Mesendoderm (in vitro differentiated cells): Measurements from ENCODE around the gene BTBD16.

Source experiments
- DNase-seq: peaks from one replicate; pipeline ENCODE4 v3.0.0; 2013
- H2AK5ac ChIP-seq: 2 replicates; pipeline ENCODE4 v1.6.1; 2013; ENCODE audit warnings: low read length, inconsistent platforms
- H2BK120ac ChIP-seq: 2 replicates; pipeline ENCODE4 v1.6.1; 2013; ENCODE audit warnings: low read depth, mild to moderate bottlenecking, low read length, moderate library complexity, mixed read lengths
- H2BK15ac ChIP-seq: replicated peaks from 2 replicates; pipeline ENCODE4 v1.6.1; 2013; ENCODE audit warnings: low read depth, mild to moderate bottlenecking, moderate library complexity
- H2BK5ac ChIP-seq: 2 replicates; pipeline ENCODE4 v1.6.1; 2013; ENCODE audit warnings: low read length, inconsistent platforms
- H3K18ac ChIP-seq: 2 replicates; pipeline ENCODE4 v1.6.1; 2013; ENCODE audit warnings: mild to moderate bottlenecking, low read length, mixed read lengths
- H3K23ac ChIP-seq: one replicate; pipeline ENCODE4 v1.6.1; 2013; ENCODE audit warnings: low read length
- H3K27ac ChIP-seq: 2 replicates; pipeline ENCODE4 v1.5.1; 2013; ENCODE audit warnings: low read depth, mild to moderate bottlenecking, inconsistent platforms, low read length, moderate library complexity
- H3K27me3 ChIP-seq: 2 replicates; pipeline ENCODE4 v1.6.1; 2013; ENCODE audit warnings: low read length, control low read depth, mild to moderate bottlenecking, inconsistent platforms; ENCODE audit not compliant: insufficient read depth, poor library complexity
- H3K36me3 ChIP-seq: 2 replicates; pipeline ENCODE4 v1.6.1; 2013; ENCODE audit warnings: low read length, inconsistent platforms; ENCODE audit not compliant: control insufficient read depth, insufficient read depth
- H3K4ac ChIP-seq: one replicate; pipeline ENCODE4 v1.6.1; 2013; ENCODE audit warnings: low read depth, mild to moderate bottlenecking, low read length, moderate library complexity
- H3K4me1 ChIP-seq: 2 replicates; pipeline ENCODE4 v1.6.1; 2013; ENCODE audit warnings: low read depth, low read length, inconsistent platforms; ENCODE audit not compliant: control insufficient read depth
- H3K4me2 ChIP-seq: 2 replicates; pipeline ENCODE4 v1.6.1; 2013; ENCODE audit warnings: low read length
- H3K4me3 ChIP-seq: 2 replicates; pipeline ENCODE4 v1.5.1; 2013; ENCODE audit warnings: mild to moderate bottlenecking, low read length
- H3K56ac ChIP-seq: one replicate; pipeline ENCODE4 v1.6.1; 2013; ENCODE audit warnings: low read length
- H3K79me1 ChIP-seq: 2 replicates; pipeline ENCODE4 v1.6.1; 2013; ENCODE audit warnings: low read length, inconsistent platforms
- H3K79me2 ChIP-seq: 2 replicates; pipeline ENCODE4 v1.6.1; 2013; ENCODE audit warnings: mild to moderate bottlenecking, low read length; ENCODE audit not compliant: control insufficient read depth, insufficient read depth
- H3K9ac ChIP-seq: 2 replicates; pipeline ENCODE4 v1.6.1; 2013; ENCODE audit warnings: low read length, inconsistent platforms
- H4K5ac ChIP-seq: one replicate; pipeline ENCODE4 v1.6.1; 2013; ENCODE audit warnings: low read length
- H4K8ac ChIP-seq: one replicate; pipeline ENCODE4 v1.6.1; 2013; ENCODE audit warnings: low read depth, mild to moderate bottlenecking, control low read depth, low read length, moderate library complexity
- WGBS: extraction: QIAGEN DNeasy Blood & Tissue Kit; methylation state at CpG from one replicate; pipeline ENCODE4 v1.1.7; 2013; ENCODE audit warnings: low lambda C conversion rate, missing lambda C conversion rate; ENCODE audit not compliant: insufficient coverage; ENCODE audit errors: extremely low coverage; 5-methylcytosine and 5-hydroxymethylcytosine counted together

BTBD16 gene

GRCh38 chr10:122338609-122339441, 67.7 kb downstream of the BTBD16 start:
- no peak overlapping the region for H3K23ac ChIP-seq
- no peak overlapping the region for H3K27ac ChIP-seq
- H3K79me2 ChIP-seq = no peaks in the 10 kb centered on the region
- no peak overlapping the region for H2BK15ac ChIP-seq
- no peak overlapping the region for H2BK5ac ChIP-seq
- H3K36me3 ChIP-seq = no peaks in the 10 kb centered on the region
- no peaks in the 10 kb centered on the region for H3K27me3 ChIP-seq
- DNase-seq = no peak
- no peak overlapping the region for H3K4me2 ChIP-seq
- no peak overlapping the region for H4K8ac ChIP-seq
- H4K5ac ChIP-seq = no peak overlapping the region
- no peak overlapping the region for H3K4me3 ChIP-seq
- no peaks in the 10 kb centered on the region for H3K79me1 ChIP-seq
- no CpG with 5 or more reads among the region's 15 CpGs for WGBS
- H3K4me1 ChIP-seq = no peaks in the 10 kb centered on the region
- H2BK120ac ChIP-seq = no peak overlapping the region
- H3K4ac ChIP-seq = no peak overlapping the region
- H2AK5ac ChIP-seq = no peak overlapping the region
- no peak overlapping the region for H3K56ac ChIP-seq
- H3K18ac ChIP-seq = no peak overlapping the region
- no peak overlapping the region for H3K9ac ChIP-seq

GRCh38 chr10:122341141-122341810, 70.2 kb downstream of the BTBD16 start:
- WGBS = no CpG with 5 or more reads among the region's 11 CpGs
- Histone ChIP-seq H3K27ac (no peak overlapping the region), H2AK5ac (no peak overlapping the region), H3K79me2 (no peaks in the 10 kb centered on the region), H3K4me1 (no peaks in the 10 kb centered on the region), H3K4ac (no peak overlapping the region), H3K9ac (no peak overlapping the region), H2BK5ac (no peak overlapping the region), H3K56ac (no peak overlapping the region), H4K5ac (no peak overlapping the region), H2BK15ac (no peak overlapping the region), H3K23ac (no peak overlapping the region), H4K8ac (no peak overlapping the region), H3K18ac (no peak overlapping the region), H3K4me3 (no peak overlapping the region), H3K27me3 (no peaks in the 10 kb centered on the region), H3K36me3 (no peaks in the 10 kb centered on the region), H3K79me1 (no peaks in the 10 kb centered on the region), H3K4me2 (no peak overlapping the region), H2BK120ac (no peak overlapping the region)
- DNase-seq = no peak

DNA sequence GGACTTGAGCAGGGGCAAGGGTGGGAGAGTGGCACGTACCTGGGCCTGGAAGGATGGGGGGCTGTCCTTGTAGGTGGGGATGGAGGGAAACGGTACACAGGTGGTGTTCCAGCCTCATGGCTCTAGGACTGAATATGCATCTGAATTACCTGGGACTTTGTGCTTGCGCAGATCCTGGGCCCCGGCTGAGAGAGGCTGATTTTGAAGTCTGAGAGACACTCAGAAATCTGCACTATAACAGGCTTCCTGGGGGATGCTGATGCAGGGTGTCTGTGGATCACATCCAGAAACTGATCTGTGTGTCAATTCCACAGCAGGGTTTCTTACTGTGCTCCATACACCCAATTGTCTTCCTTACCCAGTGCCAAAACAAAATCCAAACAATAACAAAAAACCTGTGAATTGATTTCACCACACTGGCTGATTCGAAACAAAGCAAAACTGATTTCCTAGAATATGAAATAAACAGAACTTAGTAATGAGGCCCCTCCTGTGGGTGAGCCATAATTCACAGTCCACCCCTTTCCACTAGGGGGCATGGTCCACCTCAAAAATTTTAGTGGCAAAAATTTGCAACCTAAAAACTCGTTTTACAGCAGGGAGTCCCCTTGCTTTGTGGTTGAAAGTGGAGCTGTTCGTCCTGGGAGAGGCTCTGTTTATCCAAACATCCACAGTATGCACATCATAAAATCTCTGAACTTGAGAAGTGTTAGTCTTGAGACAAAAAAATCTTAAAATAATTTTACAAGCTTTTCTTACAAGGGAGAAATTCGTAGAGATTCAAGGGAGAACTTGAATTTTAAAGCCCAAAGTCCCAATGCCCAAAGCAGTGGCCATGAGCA, 71.4 kb downstream of the BTBD16 start:
- Histone ChIP-seq H3K4me2 (no peak overlapping the region), H4K5ac (no peak overlapping the region), H3K56ac (no peak overlapping the region), H3K79me2 (no peaks in the 10 kb centered on the region), H3K4ac (no peak overlapping the region), H2BK120ac (no peak overlapping the region), H3K18ac (no peak overlapping the region), H3K23ac (no peak overlapping the region), H3K27ac (no peak overlapping the region), H2AK5ac (no peak overlapping the region), H3K9ac (no peak overlapping the region), H3K36me3 (no peaks in the 10 kb centered on the region), H4K8ac (no peak overlapping the region), H2BK15ac (no peak overlapping the region), H3K4me3 (no peak overlapping the region), H3K4me1 (no peaks in the 10 kb centered on the region), H2BK5ac (no peak overlapping the region), H3K27me3 (no peaks in the 10 kb centered on the region), H3K79me1 (no peaks in the 10 kb centered on the region)
- peak; percentile 58 for DNase-seq
- WGBS = no CpG with 5 or more reads among the region's 8 CpGs

DNA sequence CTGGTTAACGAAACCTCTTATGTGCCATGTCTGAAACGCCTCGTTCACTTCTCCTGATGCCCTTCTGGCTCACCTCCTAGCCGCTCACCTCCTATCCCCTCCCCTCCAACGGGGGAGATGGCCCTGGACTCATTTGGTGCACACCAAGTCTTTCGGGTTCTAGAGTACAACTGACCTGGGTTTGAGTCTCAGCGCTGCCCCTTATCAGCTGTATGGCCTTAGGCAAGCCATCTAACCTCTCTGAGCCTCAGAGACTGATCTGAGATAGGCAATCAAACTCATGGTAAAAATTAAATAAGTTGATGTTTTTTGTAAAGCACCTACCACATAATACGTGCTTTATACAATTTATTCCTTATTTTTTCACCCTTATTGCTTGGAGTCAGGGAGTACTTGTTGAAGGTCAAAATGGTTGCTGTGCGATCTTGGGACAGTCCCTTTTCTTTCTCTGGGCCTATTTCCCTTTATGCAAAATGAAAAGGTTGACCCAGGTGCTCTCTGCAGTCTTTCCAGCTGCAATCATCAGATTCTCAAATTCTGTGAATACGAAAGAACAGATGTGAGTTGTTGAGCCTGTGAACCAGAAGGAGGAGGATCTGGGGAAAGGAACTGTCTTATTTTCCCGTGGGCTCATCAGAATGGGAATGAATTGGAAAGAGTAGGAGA, 72.2 kb downstream of the BTBD16 start:
- no CpG with 5 or more reads among the region's 11 CpGs for WGBS
- H2AK5ac ChIP-seq = no peak overlapping the region

GRCh38 chr10:122343936-122344335, 72.8 kb downstream of the BTBD16 start:
- no peak overlapping the region for H3K27ac ChIP-seq
- no peak overlapping the region for H4K5ac ChIP-seq
- no peak overlapping the region for H3K4ac ChIP-seq

More for the DNA sequence above, 72.2 kb downstream of the BTBD16 start:
- Histone ChIP-seq H3K18ac (no peak overlapping the region), H3K4me2 (no peak overlapping the region), H3K79me1 (no peaks in the 10 kb centered on the region), H3K27me3 (no peaks in the 10 kb centered on the region), H3K36me3 (no peaks in the 10 kb centered on the region), H2BK5ac (no peak overlapping the region), H3K4me1 (no peaks in the 10 kb centered on the region), H3K56ac (no peak overlapping the region), H3K27ac (no peak overlapping the region), H2BK120ac (no peak overlapping the region), H3K4me3 (no peak overlapping the region), H4K5ac (no peak overlapping the region), H3K23ac (no peak overlapping the region), H3K9ac (no peak overlapping the region), H4K8ac (no peak overlapping the region), H3K79me2 (no peaks in the 10 kb centered on the region), H2BK15ac (no peak overlapping the region), H3K4ac (no peak overlapping the region)
- no peak for DNase-seq

More at GRCh38 chr10:122343936-122344335, 72.8 kb downstream of the BTBD16 start:
- H3K36me3 ChIP-seq = no peaks in the 10 kb centered on the region
- H2BK5ac ChIP-seq = no peak overlapping the region
- no peak overlapping the region for H3K4me2 ChIP-seq
- no peak overlapping the region for H2BK120ac ChIP-seq
- H3K79me1 ChIP-seq = no peaks in the 10 kb centered on the region
- no CpG with 5 or more reads among the region's 8 CpGs for WGBS
- no peak overlapping the region for H3K4me3 ChIP-seq
- no peaks in the 10 kb centered on the region for H3K4me1 ChIP-seq
- no peaks in the 10 kb centered on the region for H3K79me2 ChIP-seq
- no peak overlapping the region for H3K9ac ChIP-seq
- no peak overlapping the region for H4K8ac ChIP-seq
- no peak overlapping the region for H3K18ac ChIP-seq
- no peak overlapping the region for H3K56ac ChIP-seq
- H2BK15ac ChIP-seq = no peak overlapping the region
- no peak overlapping the region for H2AK5ac ChIP-seq
- no peak overlapping the region for H3K23ac ChIP-seq
- H3K27me3 ChIP-seq = no peaks in the 10 kb centered on the region
- no peak for DNase-seq
